Cerebellar cortex (tissue), 1 donor: ENCODE results near the gene RPSA.
"Not testable (repeated sequence)": the region's sequence is repeated elsewhere in the genome, so short reads cannot be mapped to it uniquely, and the experiment has no call there.

ENCODE experiments used
- DNase-seq: peaks from one replicate; pipeline ENCODE4 v3.0.0-alpha.2; 2015; ENCODE audit warnings: low spot score

The RPSA gene

DNA sequence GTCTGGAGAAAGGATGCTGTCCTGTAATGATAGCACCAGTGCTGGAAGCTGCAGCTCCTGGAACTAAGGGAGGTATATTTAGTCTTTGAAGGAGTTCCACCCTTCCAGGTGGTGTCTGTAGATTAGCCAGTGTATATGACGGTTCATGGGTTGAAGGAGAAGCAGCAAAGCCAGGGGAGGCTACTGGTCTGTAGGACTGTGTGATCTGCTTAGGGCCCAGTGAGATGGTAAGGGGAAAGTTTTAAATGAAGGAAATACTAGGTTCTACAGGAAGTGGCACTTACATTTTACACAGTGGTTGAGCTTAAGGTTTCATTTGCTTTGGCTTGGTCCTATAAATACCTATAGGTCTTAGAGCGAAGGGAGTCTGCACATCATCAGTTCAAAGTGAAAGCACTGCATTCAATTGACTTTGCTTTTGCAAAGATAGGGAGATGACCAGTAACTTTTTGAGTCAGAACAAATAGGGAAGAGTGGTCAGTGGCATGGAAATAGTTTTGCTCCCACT lies 17.7 kb upstream of the RPSA start:
- DNase-seq, result no peak

DNA sequence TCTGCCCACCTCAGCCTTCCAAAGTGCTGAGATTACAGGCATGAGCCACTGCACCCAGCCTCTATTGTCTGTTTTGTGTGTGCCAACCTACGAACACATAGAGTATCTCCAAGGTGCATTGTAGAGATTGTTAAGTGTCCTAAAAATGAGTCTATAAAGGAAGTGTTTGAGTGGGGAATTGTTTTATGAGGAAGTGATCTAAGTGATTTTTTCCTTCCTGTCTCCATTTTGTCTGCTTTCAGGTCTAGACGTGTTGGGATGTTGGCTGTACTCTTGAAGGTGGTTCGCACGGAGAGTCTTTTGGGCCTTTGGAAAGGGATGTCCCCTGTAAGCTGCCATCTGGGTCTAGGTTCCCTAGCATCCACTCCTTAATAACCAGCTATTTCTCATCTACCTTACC lies 16.3 kb upstream of the RPSA start:
- DNase-seq, result no peak

DNA sequence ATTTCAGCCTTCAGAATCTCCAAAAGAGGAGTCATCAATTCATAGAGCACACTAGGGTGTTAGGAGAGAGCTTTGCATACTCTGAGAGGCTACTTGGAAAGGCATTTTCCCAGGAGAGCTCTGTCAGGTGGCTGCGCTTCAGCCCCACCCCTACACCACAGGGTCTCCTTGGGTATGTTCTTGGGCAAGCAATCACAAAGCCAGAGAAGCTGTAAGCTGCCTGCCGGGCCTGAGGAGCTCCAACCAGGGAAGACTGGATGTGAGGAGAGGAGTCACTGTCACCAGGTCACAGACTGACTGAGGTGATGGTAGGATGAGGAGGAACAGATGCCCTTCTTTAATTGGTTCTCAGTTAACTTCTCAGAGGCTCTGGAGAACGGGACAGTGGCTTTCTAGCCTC lies 9.8 kb upstream of the RPSA start:
- no peak for DNase-seq

DNA sequence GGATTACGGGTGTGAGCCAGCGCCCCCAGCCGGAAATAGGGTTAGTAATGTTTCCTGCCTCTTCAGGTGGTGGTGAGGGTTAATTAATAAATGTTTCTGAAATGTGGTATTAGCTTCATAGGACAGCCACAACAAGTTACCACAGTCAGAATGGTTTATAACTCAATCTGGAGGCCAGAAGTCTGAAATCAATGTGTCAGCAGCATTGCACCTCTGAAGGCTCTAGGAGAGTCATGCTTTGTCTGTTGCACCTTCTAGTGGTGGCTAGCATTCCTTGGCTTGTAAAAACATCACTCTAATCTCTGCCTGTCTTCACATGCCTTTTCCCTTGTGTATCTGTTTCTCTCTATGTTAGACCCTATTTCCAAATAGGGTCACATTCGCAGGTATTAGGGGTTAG lies 7.8 kb upstream of the RPSA start:
- no peak for DNase-seq

DNA sequence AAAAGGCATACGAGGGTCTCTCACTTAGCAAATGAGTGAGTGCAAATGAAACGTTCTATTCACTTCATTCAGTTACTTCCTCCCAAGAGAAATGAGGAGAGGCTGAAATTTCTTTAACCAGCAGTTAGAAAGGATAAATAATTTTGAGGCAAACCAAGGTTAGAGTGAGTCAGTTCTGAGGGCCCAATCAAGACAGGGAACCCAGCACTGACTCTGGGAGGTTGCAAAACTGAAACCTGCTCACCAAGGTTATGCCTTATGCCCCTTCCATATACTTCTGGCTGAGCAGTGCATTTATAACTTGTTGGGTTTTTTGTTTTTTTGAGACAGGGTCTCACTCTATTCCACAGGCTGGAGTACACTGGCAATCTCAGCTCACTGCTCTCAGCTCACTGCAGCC lies 4.5 kb upstream of the RPSA start:
- DNase-seq, result no peak

DNA sequence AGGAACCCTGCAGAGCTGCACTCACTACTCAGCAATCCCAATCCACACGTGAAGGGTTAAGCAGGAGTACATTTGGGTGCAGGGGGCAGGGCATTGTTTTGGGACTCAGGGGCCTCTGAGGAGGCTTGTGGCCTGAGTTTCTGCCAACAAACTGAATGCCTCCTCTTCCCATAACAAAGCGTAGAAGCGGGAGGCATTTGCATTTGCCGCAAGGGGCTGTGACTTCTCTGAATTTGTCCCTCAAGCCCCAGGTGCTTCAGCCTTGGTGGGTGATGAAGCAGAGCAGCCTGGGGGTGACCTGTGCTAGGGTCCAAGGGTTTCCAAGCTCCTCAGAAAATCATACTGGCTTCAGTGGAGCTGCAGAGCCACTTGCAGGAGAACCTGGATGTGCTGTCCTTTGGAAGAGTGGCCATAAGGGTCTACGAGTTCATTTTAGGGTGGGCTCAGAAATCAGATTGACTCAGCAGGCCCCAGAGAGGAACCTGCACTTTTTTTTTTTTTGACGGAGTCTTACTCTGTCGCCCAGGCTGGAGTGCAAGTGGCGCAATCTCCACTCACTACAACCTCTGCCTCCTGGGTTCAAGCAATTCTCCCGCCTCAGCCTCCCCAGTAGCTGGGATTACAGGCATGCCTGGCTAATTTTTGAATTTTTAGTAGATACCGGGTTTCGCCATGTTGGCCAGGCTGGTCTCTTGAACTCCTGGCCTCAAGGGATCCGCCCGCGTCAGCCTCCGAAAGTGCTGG lies 1.4 kb upstream of the RPSA start:
- DNase-seq, result no peak

DNA sequence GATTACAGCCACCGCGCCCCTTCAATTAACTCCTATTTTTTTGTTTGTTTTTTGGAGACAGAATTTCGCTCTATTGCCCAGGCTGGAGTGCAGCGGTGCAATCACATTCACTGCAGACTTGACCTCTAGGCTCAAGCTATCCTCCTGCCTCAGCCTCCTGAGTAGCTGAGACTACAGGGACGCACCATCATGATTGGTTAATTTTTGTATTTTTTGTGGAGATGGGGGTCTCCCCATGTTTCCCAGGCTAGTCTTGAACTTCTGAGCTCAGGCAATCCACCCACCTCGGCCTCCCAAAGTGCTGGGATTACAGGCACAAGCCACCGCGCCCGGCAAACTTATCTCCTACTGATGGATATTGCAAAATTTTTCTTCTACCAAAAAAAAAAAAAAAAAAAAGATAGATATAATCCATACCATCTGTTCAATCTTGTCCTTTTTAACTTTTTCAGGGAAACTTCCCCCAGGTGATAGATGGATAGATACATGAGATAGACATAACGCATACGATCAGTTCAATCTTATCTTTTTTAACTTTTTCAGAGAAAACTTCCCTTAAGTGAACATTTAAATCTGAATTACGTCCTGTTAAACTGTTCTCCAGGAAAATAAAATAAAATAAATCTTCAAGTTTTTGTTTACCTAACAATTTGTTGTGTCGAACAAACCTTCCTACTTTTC lies 693 bp upstream of the RPSA start:
- DNase-seq, result no peak

DNA sequence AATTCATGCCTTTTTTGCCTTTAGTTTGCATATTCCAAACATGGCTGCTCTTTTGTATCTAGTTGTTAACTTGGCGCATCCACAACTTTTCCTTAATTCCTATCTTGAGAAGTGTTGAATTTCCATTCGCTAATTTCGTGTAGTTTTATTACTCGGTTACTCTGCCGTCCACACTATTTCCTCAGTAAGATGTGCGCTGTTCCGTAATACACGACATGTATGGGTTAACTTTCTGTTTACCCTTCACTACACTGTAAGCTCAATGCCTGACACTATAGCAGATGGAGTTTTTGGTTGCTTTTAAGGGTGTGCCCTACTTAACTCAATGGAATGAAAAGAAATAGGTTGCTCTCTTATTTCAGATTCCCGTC lies 724 bp downstream of the RPSA start:
- no peak for DNase-seq

DNA sequence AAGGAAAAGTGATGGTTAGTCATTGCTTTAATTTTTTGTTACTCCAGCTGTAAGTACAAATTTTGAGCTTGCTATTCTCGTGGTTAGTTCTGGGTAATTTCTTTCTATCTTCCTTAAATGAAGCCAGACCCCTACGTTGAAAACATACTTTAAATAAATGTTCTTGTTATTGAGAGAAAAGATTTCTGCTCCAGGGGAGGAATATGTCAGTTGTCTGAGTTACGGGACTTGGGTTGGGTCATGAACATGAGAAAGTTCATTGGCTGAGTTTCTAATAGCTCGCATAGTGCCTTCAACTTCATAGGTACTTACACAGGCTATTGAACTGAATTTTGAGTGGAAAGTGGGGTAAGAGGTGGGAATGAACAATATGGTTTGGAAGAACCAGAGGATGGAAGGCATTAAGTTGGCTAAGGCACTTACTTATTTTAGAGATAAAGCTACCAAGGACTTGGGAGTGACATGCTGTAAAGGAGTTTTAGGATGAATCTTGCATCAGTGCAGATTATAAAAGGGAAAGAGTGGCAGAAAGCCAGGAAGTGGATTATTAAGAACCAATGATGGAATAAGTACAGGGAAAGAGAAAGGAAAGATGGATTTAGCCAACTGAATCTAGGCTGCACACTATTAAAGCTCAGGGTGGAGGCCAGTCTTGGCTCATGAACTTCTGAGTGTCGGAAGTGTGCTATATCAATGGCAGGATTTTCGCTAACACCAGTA lies 1.4 kb downstream of the RPSA start:
- no peak for DNase-seq

DNA sequence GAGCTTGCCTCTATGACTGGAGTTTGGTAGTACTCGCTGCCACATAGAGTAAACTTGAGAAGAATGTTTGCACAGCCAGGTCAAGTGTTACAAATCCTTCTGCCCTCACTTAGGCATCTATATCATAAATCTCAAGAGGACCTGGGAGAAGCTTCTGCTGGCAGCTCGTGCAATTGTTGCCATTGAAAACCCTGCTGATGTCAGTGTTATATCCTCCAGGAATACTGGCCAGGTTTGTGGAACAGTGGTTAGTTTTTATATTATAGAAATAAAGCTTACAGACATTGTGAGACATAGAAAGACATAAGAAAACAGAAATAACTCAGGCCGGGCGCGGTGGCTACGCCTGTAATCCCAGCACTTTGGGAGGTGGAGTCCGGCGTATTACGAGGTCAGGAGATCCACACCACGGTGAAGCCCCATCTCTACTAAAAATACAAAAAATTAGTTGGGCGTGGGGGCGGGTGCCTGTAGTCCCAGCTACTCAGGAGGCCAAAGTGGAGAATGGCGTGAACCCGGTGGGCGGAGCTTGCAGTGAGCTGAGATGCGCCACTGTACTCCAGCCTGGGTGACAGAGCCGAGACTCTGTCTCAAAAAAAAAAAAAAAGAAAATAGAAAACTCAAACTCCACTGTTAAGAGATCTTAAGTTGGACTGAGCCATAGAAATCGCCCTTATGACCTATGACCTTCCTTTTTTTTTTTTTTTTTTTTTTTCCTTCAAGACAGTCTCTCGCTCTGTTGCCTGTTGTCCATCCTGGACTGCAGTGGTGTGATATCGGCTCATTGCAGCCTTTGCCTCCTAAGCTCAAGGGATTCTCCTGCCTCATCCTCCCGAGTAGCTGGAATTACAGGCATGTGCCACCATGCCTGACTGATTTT lies 2.2 kb downstream of the RPSA start:
- no peak for DNase-seq

DNA sequence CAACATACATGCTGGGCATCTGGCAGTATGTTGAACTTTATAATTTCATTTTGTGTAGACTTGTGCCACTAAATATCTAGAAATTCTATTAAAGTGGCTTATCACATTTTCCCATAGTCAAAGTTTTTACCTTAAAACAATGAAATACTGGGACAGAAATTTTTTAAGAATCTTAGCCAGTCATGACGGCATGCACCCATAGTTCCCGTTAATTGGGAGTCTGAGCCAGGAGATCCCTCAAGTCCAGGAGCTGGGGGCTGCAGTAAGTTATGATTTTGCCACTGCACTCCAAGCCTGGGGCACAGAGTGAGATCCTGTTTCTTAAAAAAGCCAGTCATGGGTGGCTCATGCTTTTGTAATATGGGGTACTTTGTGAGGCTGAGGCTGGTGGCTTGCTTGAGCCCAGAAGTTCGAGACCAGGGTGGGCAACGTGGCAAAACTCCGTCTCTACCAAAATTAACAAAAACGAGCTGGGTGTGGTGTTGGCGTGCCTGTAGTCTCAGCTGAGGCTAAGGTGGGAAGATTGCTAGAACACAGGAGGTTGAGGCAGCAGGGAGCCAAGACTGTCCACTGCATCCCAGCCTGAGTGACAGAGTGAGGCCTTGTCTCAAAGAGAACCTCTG lies 3.1 kb downstream of the RPSA start:
- no peak for DNase-seq

DNA sequence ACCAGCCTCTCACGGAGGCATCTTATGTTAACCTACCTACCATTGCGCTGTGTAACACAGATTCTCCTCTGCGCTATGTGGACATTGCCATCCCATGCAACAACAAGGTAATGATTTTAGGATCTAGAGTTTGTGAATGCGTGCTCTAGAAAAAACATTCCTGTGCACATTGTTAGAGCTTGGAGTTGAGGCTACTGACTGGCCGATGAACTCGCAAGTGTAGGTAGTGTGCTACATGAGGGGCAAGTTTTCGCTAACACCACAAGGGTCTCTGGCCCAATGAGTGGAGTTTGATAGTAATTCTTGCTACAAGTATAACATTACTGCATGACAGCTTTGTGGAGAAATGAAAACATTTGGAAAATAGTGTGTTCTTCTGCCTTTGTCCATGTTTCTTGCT lies 4.4 kb downstream of the RPSA start:
- no peak for DNase-seq

DNA sequence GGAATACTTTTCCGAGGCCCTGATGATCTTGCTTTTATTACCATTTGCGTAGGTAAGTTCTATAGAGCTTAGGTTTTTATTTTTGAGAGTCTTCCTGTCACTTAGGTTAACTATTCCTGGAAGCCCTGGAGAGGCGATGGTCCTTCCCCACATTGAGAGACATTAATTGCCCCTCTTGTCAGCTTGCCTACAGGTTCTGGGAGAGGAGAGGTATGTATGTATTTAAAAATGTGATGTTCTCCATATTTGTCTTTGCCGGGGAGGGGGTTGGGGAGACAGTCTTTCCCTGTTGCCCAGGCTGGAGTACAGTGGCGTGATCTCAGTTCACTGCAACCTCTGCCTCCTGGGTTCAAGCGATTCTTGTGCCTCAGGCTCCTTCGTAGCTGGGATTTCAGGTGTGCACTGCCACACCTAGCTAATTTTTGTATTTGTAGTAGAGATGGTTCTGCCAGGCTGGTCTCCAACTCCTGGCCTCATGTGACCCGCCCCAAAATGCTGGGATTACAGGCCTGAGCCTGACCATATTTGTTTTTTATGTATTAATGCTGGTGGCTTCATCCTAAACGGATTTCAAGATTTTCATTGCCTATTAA lies 6.2 kb downstream of the RPSA start:
- no peak for DNase-seq

DNA sequence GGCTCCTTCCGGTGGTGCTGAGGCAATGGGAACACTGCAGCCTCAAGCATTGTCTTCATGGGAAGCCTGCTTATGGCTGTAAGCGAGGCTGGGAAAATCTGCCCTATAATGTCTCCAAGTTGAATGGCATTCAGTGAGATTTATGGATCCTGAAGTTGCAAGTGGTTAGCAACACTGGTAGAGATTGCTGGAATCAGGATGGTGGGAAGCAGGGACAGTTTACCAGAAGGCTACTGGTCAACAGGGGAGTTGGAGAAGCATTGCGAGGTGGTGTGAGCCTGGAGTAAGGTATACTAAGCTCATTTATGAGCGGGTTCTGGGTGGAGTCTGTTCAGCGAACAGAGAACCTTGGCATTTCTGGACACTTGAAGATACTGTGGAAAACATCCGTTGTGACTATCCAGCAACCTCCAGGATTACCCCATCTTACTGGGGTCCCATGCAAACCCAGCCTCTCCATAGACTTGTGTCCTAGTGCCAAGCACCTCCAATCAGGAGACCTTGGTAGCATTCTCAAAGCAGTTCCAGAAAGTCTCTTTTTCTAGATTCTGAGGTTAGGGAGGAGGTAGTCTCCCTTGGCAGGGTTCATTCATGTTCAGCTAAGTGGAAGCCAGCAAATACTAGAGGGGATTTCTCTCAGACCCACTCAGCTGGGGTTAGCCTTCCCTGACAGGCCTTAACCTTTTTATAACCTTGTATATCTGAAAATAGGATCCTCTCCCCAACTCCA lies 7.3 kb downstream of the RPSA start:
- peak; percentile 29 for DNase-seq

DNA sequence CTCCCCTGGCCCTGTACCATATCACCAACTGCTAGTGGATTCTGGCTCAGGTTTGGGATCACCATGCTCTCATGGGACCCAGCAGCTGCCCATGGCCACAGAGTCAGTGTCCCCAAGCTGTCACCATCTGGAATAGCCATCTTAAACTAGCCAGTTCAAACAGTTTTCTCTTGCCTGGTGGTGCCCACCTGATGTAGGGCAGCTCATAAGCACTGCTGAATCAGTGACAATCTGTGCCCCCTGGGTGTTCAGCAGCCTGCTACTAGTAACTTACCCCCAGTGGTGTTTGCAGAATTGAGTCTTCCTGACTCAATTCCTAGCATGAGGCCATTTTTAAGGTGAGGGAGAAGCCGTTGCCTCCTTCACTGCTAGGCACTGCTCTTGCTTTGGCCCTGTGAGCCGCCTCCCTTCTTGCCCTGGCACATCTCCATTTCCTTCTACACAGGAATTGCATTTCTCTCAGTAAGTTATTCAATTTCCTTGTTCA lies 7.9 kb downstream of the RPSA start:
- DNase-seq, result peak; percentile 29

DNA sequence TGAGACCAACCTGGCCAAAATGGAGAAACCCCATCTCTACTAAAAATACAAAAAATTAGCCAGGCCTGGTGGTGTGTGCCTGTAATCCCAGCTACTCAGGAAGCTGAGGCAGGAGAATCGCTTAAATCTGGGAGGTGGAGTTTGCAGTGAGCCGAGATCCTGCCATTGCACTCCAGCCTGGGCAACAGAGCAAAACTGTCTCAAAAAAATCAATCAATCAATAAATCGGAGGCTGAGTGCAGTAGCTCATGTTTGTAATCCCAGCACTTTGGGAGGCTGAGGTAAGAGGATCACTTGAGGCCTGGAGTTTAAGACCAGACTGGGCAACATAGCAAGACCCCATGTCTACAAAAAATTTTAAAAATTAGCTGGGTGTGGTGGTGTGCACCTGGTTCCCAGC lies 8.8 kb downstream of the RPSA start:
- DNase-seq, result not testable (repeated sequence)

DNA sequence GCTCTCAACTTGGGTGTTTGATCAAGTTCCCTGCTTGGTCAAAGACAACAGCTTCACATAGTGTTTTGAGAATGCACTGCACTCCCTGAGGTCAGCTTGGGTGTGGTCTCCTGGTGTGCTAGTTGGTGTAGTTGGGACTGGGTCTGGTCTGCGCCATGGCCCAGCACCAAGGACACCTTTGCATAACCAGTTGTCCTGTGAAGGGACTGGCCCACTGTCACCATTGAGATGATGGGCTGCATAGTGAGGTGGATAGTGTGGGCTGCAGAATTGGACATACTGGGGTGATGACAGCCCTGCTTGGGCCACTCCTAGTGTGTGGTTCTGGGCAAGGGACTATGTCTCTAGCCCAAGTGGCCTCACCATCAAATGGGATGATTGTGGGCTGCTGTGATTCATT lies 9.5 kb downstream of the RPSA start:
- peak; percentile 48 for DNase-seq

DNA sequence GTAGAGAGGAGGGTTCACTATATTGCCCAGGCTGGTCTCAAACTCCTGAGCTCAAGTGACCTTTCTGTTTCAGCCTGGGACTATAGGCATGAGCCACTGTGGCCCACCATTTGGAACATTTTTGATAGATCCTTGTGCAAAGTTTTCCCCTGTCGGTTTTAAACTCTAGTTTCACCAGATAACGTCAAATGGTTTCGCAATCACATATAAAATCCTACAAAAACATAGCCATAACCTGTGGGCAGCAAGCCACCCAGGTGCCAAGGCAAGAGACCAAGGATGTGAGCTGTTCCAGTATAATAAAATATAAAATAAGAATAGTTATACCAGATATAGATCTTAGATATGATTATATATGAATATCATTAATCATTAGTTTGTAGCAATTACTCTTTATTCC lies 10.5 kb downstream of the RPSA start:
- DNase-seq, result not testable (repeated sequence)

DNA sequence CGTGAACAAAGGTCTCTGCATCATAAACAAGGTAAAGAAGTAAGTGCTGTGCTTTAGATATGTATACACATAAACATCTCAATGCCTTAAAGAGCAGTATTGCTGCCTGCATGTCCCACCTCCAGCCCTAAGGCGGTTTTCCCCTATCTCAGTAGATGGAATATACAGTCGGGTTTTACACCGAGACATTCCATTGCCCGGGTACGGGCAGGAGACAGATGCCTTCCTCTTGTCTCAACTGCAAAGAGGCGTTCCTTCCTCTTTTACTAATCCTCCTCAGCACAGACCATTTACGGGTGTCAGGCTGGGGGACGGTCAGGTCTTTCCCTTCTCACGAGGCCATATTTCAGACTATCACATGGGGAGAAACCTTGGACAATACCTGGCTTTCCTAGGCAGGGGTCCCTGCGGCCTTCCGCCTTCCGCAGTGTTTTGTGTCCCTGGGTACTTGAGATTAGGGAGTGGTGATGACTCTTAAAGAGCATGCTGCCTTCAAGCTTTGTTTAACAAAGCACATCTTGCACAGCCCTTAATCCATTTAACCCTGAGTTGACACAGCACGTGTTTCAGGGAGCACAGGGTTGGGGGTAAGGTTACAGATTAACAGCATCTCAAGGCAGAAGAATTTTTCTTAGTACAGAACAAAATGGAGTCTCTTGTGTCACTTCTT lies 12.2 kb downstream of the RPSA start:
- not testable (repeated sequence) for DNase-seq
